K562 (cell line): ENCODE measurements around the gene KNL1. TPM values are rescaled to one million over a fixed set of nuclear protein-coding genes. Genes with fewer than 3 reads are reported as not detected.

Experiments used
- ATAC-seq: fragments of 200-7000 bp; cut with Tn5 transposase; 3 replicates; pipeline ENCODE4 v1.9.1; 2020; ENCODE audit warnings: moderate library complexity
- BruUV-seq: library from RNA; stranded (reverse); fragments of 400-500 nt; replicated peaks from 2 replicates; lab custom pipeline; 2021; lab: Mats Ljungman, UMichigan
- CTCF ChIA-PET: fragments of 300-600 bp; formaldehyde crosslinking; extraction: SDS; loops from one replicate; lab custom pipeline; 2021; ENCODE audit warnings: low intra/inter-chr PET ratio; lab: Yijun Ruan, JAX
- POLR2A ChIA-PET: fragments of 300-600, 350-650 bp; sonication (Branson Sonifier 250); formaldehyde crosslinking; extraction: SDS; loops from one replicate; lab custom pipeline; 2021; ENCODE audit warnings: antibody characterized with exemption, inconsistent platforms; lab: Yijun Ruan, JAX
- DNase-seq, 4 experiments: peaks; one replicate each; pipeline versions ENCODE4 v3.0.0 to v3.0.0-alpha.2; 2011 to 2018; ENCODE audit warnings: low spot score in 3 of 4, mixed read lengths in 3 of 4; ENCODE audit errors: extremely low read depth in 1 of 4
- FAIRE-seq: peaks from 2 replicates; lab custom pipeline; 2011; peaks lifted over from hg19 to GRCh38; lab: Jason Lieb, UNC
- H2AFZ ChIP-seq: 2 replicates; pipeline ENCODE4 v1.6.0; 2011; ENCODE audit warnings: low read depth, low read length, control low read depth, inconsistent platforms
- H3K27ac ChIP-seq: fragments of 200-600 bp; 3 replicates; pipeline ENCODE4 v1.8.0; 2011; ENCODE audit warnings: low read depth, mild to moderate bottlenecking, control low read depth, inconsistent platforms, low read length, moderate library complexity, mixed read lengths; ENCODE audit errors: extremely low read depth
- H3K27me3 ChIP-seq, 2 experiments: fragments of 300-600 bp in 1 of 2; 2 replicates in 1 of 2; 3 replicates in 1 of 2; pipeline versions ENCODE4 v1.6.0 to v1.8.0; 2011; ENCODE audit warnings: inconsistent platforms in 2 of 2, low read length in 2 of 2, mild to moderate bottlenecking in 1 of 2, mixed read lengths in 1 of 2, moderate library complexity in 1 of 2; ENCODE audit not compliant: control insufficient read depth in 2 of 2, insufficient read depth in 2 of 2
- H3K36me3 ChIP-seq: fragments of 300-600 bp; 3 replicates; pipeline ENCODE4 v1.8.0; 2011; ENCODE audit warnings: mild to moderate bottlenecking, low read length, inconsistent platforms; ENCODE audit not compliant: control insufficient read depth, insufficient read depth
- H3K4me1 ChIP-seq, 2 experiments: fragments of 200-600 bp in 1 of 2; replicated peaks in 1 of 2; 2 replicates in 1 of 2; 3 replicates in 1 of 2; pipeline versions ENCODE4 v1.5.1 to v1.8.0; 2011; ENCODE audit warnings: inconsistent platforms in 2 of 2, low read length in 2 of 2, mild to moderate bottlenecking in 1 of 2, mixed read lengths in 1 of 2, moderate library complexity in 1 of 2; ENCODE audit not compliant: control insufficient read depth in 2 of 2, insufficient read depth in 2 of 2
- H3K4me2 ChIP-seq: 2 replicates; pipeline ENCODE4 v1.6.1; 2011; ENCODE audit warnings: low read length, control low read depth, inconsistent platforms, mixed read lengths; ENCODE audit not compliant: insufficient read depth
- H3K4me3 ChIP-seq: fragments of 200-600 bp; sonication (generic), shearing (Covaris generic); 2 replicates; pipeline ENCODE4 v1.5.1; 2016; ENCODE audit warnings: control low read depth, inconsistent platforms
- H3K79me2 ChIP-seq: fragments of 200-600 bp; 3 replicates; pipeline ENCODE4 v1.8.0; 2011; ENCODE audit warnings: low read length, inconsistent platforms; ENCODE audit not compliant: control insufficient read depth, insufficient read depth
- H3K9ac ChIP-seq, 2 experiments: 2 replicates each; pipeline versions ENCODE4 v1.6.0 to v1.6.1; 2011; ENCODE audit warnings: low read depth in 2 of 2, low read length in 2 of 2, control low read depth in 1 of 2, inconsistent platforms in 1 of 2, mild to moderate bottlenecking in 1 of 2, mixed read lengths in 1 of 2; ENCODE audit not compliant: insufficient read depth in 1 of 2
- H3K9me1 ChIP-seq: one replicate; pipeline ENCODE4 v1.6.0; 2011; ENCODE audit warnings: inconsistent platforms, mild to moderate bottlenecking, low read length, moderate library complexity; ENCODE audit not compliant: control insufficient read depth, insufficient read depth
- H3K9me3 ChIP-seq: replicated peaks from 2 replicates; pipeline ENCODE4 v1.5.1; 2011; ENCODE audit warnings: low read depth, low read length, inconsistent platforms; ENCODE audit not compliant: control insufficient read depth, insufficient read depth
- H4K20me1 ChIP-seq: replicated peaks from 2 replicates; pipeline ENCODE4 v1.6.1; 2011; ENCODE audit warnings: low read length, inconsistent platforms, mixed read lengths; ENCODE audit not compliant: control insufficient read depth, insufficient read depth
- ADNP ChIP-seq: fragments of 200-800 bp; sonication (Bioruptor generic); IDR thresholded peaks from 2 replicates; pipeline ENCODE4 v1.6.1; 2016; ENCODE audit warnings: missing genetic modification characterization, missing compliant biosample characterization
- ARHGAP35 ChIP-seq: fragments of 450-650 bp; IDR thresholded peaks from 2 replicates; pipeline ENCODE4 v1.6.1; 2018; ENCODE audit not compliant: partially characterized antibody
- CEBPG ChIP-seq, 3 experiments: fragments of 200-800 bp in 1 of 3; sonication (Bioruptor generic) in 1 of 3; sonication (generic) in 1 of 3; formaldehyde crosslinking in 1 of 3; IDR thresholded peaks in 2 of 3; conservative IDR thresholded peaks in 1 of 3; 2 replicates each; pipeline versions ENCODE4 v1.6.1 to v1.8.0; 2016 to 2022; ENCODE audit warnings: missing compliant biosample characterization in 2 of 3, missing genetic modification characterization in 2 of 3, mild to moderate bottlenecking in 1 of 3, missing genetic modification reagents in 1 of 3
- HCFC1 ChIP-seq: IDR thresholded peaks from 2 replicates; pipeline ENCODE4 v1.6.1; 2012; ENCODE audit warnings: low read depth, low read length, improper control_type of control experiment
- IRF1 ChIP-seq: sonication (generic); formaldehyde crosslinking; IDR thresholded peaks from 2 replicates; pipeline ENCODE4 v1.8.0; 2022; ENCODE audit warnings: missing genetic modification reagents, mild to moderate bottlenecking, borderline replicate concordance
- MCM5 ChIP-seq: fragments of 450-650 bp; IDR thresholded peaks from 2 replicates; pipeline ENCODE4 v1.6.1; 2016; ENCODE audit warnings: low read depth
- MED1 ChIP-seq: sonication (generic); formaldehyde crosslinking; IDR thresholded peaks from 2 replicates; pipeline ENCODE4 v1.8.1; 2023; ENCODE audit warnings: missing genetic modification reagents, borderline replicate concordance
- PHF20 ChIP-seq: fragments of 450-650 bp; IDR thresholded peaks from 2 replicates; pipeline ENCODE4 v1.6.1; 2018; ENCODE audit not compliant: partially characterized antibody
- PHTF2 ChIP-seq: fragments of 250-450 bp; sonication (Bioruptor Pico); IDR thresholded peaks from 2 replicates; pipeline ENCODE4 v1.5.0; 2021; ENCODE audit warnings: mild to moderate bottlenecking
- PPARD ChIP-seq: fragments of 250-450 bp; sonication (Bioruptor Pico); IDR thresholded peaks from 2 replicates; pipeline ENCODE4 v1.8.0; 2022; ENCODE audit warnings: inconsistent platforms, mild to moderate bottlenecking, moderate library complexity
- SAFB2 ChIP-seq: fragments of 200-400 bp; formaldehyde crosslinking; IDR thresholded peaks from 2 replicates; pipeline ENCODE4 v1.6.1; 2018; ENCODE audit warnings: borderline replicate concordance, low read length, low read depth, moderate library complexity; ENCODE audit not compliant: severe bottlenecking
- STAT6 ChIP-seq: sonication (generic); formaldehyde crosslinking; IDR thresholded peaks from 2 replicates; pipeline ENCODE4 v1.8.1; 2023; ENCODE audit warnings: mild to moderate bottlenecking, missing genetic modification reagents
- TAF7 ChIP-seq: fragments of 450-650 bp; IDR thresholded peaks from 2 replicates; pipeline ENCODE4 v1.6.1; 2016; ENCODE audit warnings: missing genetic modification characterization, missing compliant biosample characterization
- ZBTB9 ChIP-seq: fragments of 450-650 bp; formaldehyde crosslinking; IDR thresholded peaks from 2 replicates; pipeline ENCODE4 v1.4.0; 2020; ENCODE audit warnings: mild to moderate bottlenecking, moderate library complexity
- ZFP91 ChIP-seq: sonication (generic); formaldehyde crosslinking; IDR thresholded peaks from 2 replicates; pipeline ENCODE4 v1.8.0; 2022; ENCODE audit warnings: mild to moderate bottlenecking, missing genetic modification reagents
- ZNF274 ChIP-seq: IDR thresholded peaks from 2 replicates; pipeline ENCODE4 v1.6.1; 2011; ENCODE audit warnings: low read depth, mild to moderate bottlenecking, low read length, moderate library complexity, borderline replicate concordance
- ZNF324 ChIP-seq: fragments of 250-450 bp; sonication (Bioruptor Pico); IDR thresholded peaks from 2 replicates; pipeline ENCODE4 v1.4.0; 2020; ENCODE audit warnings: mild to moderate bottlenecking
- WGBS: fragments of 100-300 bp; shearing (Covaris generic); methylation state at CpG from one replicate; pipeline ENCODE4 v1.1.6; 2016; ENCODE audit warnings: low coverage, mixed read lengths; ENCODE audit not compliant: insufficient coverage; ENCODE audit errors: missing lambda C conversion rate; 5-methylcytosine and 5-hydroxymethylcytosine counted together
- in situ Hi-C: fragments of 300-500 bp; cut with MboI; formaldehyde crosslinking; loops from 4 replicates; pipeline ENCODE4 v1.15.0; 2018; ENCODE audit warnings: inconsistent platforms, mixed read lengths
- intact Hi-C: fragments of 100-400 bp; cut with micrococcal nuclease; formaldehyde crosslinking; loops from 2 replicates; pipeline ENCODE4 v1.14.2; 2022
- polyA plus RNA-seq, 8 experiments: library from polyadenylated mRNA; depleted of rRNA in 4 of 8; stranded (reverse) in 5 of 8; unstranded in 3 of 8; fragments of >200 nt; fragmentation: Nextera tagmentation in 2 of 8; fragmentation: Illumina TruSeq in 1 of 8; extraction: Ambion mirVana in 2 of 8; extraction: Trizol in 1 of 8; gene quantifications; 2 replicates each; pipeline versions ENCODE4 v1.2.1 to v1.2.3, GENCODE V29; 2011 to 2014; ENCODE audit warnings: inconsistent platforms in 1 of 8, missing spikeins in 1 of 8
- total RNA-seq, 7 experiments: library from RNA; depleted of rRNA in 6 of 7; stranded (reverse); fragments of >200 nt in 6 of 7; fragmentation: Illumina TruSeq in 2 of 7; extraction: Trizol in 2 of 7; gene quantifications; 2 replicates each; pipeline versions ENCODE4 v1.2.1 to v1.2.3, GENCODE V29; 2011 to 2021; ENCODE audit warnings: low replicate concordance in 1 of 7

The KNL1 gene
- total and polyA plus RNA-seq, 9 of the 15 experiments (the other 6 are each of a cell fraction or from before 2014, with no cell fraction given): 14.5 to 65.4 (median 34.6) TPM

- CTCF ChIA-PET: no interaction called here
- Histone ChIP-seq H3K9me3 (peaks cover 3% of the 10 kb centered on the region), H3K4me2 (no peak overlapping the region), H3K36me3 (peaks cover 19% of the 10 kb centered on the region; the same call in 2 of the 3 replicates), H3K4me3 (no peak overlapping the region), H3K9ac (no peak overlapping the region), H3K79me2 (no peaks in the 10 kb centered on the region), H3K27ac (no peak overlapping the region), H2AFZ (no peak overlapping the region), H4K20me1 (no peaks in the 10 kb centered on the region), H3K27me3 (no peaks in the 10 kb centered on the region), H3K4me1 (no peaks in the 10 kb centered on the region; a peak in 1 of 5 replicates), H3K9me1 (no peaks in the 10 kb centered on the region)
- intact Hi-C loops: no loop called here
- POLR2A ChIA-PET: interaction anchor here (1.9 kb wide), 1 partner anchor 10 kb away, joined by 10 read pairs; the partner anchor contains the start of gene RPUSD2
- FAIRE-seq: no peak
- no peak for ATAC-seq
- no TSS peak for BruUV-seq
- no peak for DNase-seq
- WGBS: 34% methylated on average over 4 of the region's 4 CpGs
- in situ Hi-C loops: no loop called here
- TF ChIP-seq ARHGAP35: no peak
- no peak for TF ChIP-seq MED1 (CRISPR knock-in tag)
- TF ChIP-seq PHF20: no peak
- no peak for TF ChIP-seq ZNF324 (CRISPR knock-in tag)
- no peak for TF ChIP-seq SAFB2
- no peak for TF ChIP-seq IRF1
- no peak for TF ChIP-seq ADNP (tag)
- TF ChIP-seq TAF7 (tag): no peak
- no peak for TF ChIP-seq ZNF274
- TF ChIP-seq MCM5: no peak
- TF ChIP-seq ZFP91 (CRISPR knock-in tag): no peak
- no peak for TF ChIP-seq PPARD (CRISPR knock-in tag)
- no peak for TF ChIP-seq HCFC1
- no peak for TF ChIP-seq STAT6 (CRISPR knock-in tag)
- no peak for TF ChIP-seq CEBPG (CRISPR knock-in tag; IDR thresholded peaks at IDR 0.05)
- no peak for TF ChIP-seq CEBPG (tag; conservative IDR thresholded peaks at IDR 0.05 in 1 of 2, IDR thresholded peaks at IDR 0.05 in 1 of 2)
- TF ChIP-seq PHTF2 (CRISPR knock-in tag): no peak
- TF ChIP-seq ZBTB9 (CRISPR knock-in tag): no peak
Measured at GRCh38 chr15:40578892-40579291, 15.2 kb upstream of the KNL1 start.
